Measurements from ENCODE around the gene SERPINB12. TPM values are rescaled to one million over a fixed set of nuclear protein-coding genes. Genes with fewer than 3 reads are reported as not detected.

Gene SERPINB12
- total RNA-seq, 2 experiments from 2014 or later = not detected

DNA sequence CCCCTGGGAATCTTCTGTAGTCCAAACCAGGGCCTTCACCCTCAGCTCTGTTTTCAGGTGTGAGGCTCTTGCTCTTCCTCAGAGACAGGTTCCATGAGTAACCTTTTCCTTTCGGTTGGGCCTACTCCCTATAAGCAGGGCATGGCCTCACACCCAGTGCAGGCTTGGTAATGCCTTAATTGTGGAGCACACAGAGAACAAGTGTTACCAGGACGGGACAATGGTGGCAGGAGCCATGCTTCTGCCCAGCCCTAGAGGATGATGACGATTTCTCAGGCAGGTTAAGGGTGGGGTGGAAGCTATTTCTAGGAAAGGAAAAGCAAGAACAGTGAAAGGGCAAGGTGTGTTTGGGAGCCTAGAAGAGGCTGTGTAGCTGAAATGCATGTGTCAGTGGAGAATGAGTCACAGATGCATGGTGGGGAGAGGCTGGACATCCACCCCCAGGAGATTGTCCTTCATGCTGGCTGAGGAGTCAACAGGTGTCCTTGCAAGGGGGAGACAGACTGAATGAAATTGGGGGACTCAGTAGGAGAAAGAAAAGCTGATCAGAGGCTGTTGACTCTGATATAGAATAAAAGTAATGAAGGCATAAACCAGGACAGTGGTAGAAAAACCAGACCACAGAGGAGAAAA is 22.0 kb upstream of the SERPINB12 start:
- intact Hi-C loops (cut with micrococcal nuclease) = no loop called here
- Mint-ChIP-seq H3K27me3 (ENCODE audit: low read depth) (peaks cover 6% of the 10 kb centered on the region), H3K4me3 (no peak overlapping the region), H3K27ac (no peak overlapping the region), H3K9me3 (no peaks in the 10 kb centered on the region), H3K4me1 (ENCODE audit: low read depth) (no peaks in the 10 kb centered on the region), H3K36me3 (ENCODE audit: low read depth) (no peaks in the 10 kb centered on the region)
- no peak for DNase-seq
- CTCF ChIA-PET = interaction anchor here (0.6 to 7.4 kb wide), 5 partner anchors 9 to 416 kb away, joined by 3 to 78 read pairs (median 16); no protein-coding TSS in a partner anchor

DNA sequence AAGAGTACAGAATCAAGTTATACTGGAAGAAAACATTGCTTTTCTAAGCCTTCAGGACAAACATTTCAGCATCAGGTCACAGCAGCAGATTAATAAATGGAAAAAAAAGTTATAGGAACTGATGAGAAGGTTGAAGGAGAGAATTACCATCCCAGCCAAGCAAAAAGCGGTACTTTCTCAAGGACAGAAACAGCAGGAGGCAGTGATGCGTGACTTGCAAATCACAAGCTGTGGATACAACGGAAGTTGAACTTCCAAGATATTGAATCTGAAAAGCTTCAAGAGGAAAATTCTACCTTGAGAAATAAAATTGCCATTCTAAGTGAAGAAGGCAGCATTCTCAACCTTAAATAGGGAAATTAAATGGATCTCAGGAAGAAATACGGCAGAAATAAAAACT is 18.5 kb upstream of the SERPINB12 start:
- intact Hi-C loops (cut with micrococcal nuclease) = no loop called here

DNA sequence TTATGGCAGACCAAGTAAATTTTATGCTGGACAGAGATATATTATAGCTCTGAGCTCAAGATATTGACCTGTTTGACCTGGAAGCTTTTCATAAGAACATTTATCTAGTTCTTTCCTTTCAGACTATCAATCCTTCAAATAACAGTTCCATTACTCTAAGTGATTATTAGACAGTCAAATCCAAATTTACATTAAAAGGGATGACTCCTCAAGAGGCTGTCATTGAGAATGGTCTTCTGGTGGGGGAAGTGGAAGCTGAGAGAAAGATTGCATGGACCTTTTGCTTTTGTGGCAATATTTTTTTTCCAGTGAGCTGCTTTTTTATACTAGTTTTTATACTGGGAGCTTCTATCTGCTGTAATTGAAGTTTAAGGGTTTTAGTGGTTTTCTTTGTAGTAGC is 14.9 kb upstream of the SERPINB12 start:
- CTCF ChIA-PET = interaction anchor here (0.7 to 3.5 kb wide), 3 partner anchors 9 to 50 kb away, joined by 3 to 18 read pairs (median 3); no protein-coding TSS in a partner anchor
- DNase-seq = no peak
- Mint-ChIP-seq H3K27ac (no peak overlapping the region), H3K4me1 (ENCODE audit: low read depth) (no peaks in the 10 kb centered on the region), H3K4me3 (no peak overlapping the region), H3K9me3 (no peaks in the 10 kb centered on the region), H3K36me3 (ENCODE audit: low read depth) (no peaks in the 10 kb centered on the region), H3K27me3 (ENCODE audit: low read depth) (peaks cover 6% of the 10 kb centered on the region)
- intact Hi-C loops (cut with micrococcal nuclease) = no loop called here

More for the DNA sequence above, 18.5 kb upstream of the SERPINB12 start:
- Mint-ChIP-seq H3K4me3 (no peak overlapping the region), H3K27ac (no peak overlapping the region), H3K9me3 (no peaks in the 10 kb centered on the region), H3K36me3 (ENCODE audit: low read depth) (no peaks in the 10 kb centered on the region), H3K4me1 (ENCODE audit: low read depth) (no peaks in the 10 kb centered on the region), H3K27me3 (ENCODE audit: low read depth) (peaks cover 10% of the 10 kb centered on the region)
- no peak for DNase-seq
- CTCF ChIA-PET = no interaction called here

- no peaks in the 10 kb centered on the region for H3K9me3 Mint-ChIP-seq
- no peaks in the 10 kb centered on the region for H3K36me3 Mint-ChIP-seq (ENCODE audit: low read depth)
- DNase-seq = no peak
- H3K4me1 Mint-ChIP-seq (ENCODE audit: low read depth) = no peaks in the 10 kb centered on the region
- no peak overlapping the region for H3K27ac Mint-ChIP-seq
- H3K27me3 Mint-ChIP-seq (ENCODE audit: low read depth) = peaks cover 6% of the 10 kb centered on the region
- no peak overlapping the region for H3K4me3 Mint-ChIP-seq
- CTCF ChIA-PET = interaction anchor here (3.5 kb wide), 1 partner anchor 11 kb away, joined by 18 read pairs; no protein-coding TSS in a partner anchor
- intact Hi-C loops (cut with micrococcal nuclease) = no loop called here
Observed at GRCh38 chr18:63528863-63529492, 13.2 kb upstream of the SERPINB12 start.

GRCh38 chr18:63532471-63532870 is 9.7 kb upstream of the SERPINB12 start:
- Mint-ChIP-seq H3K27me3 (ENCODE audit: low read depth) (peaks cover 2% of the 10 kb centered on the region), H3K27ac (no peak overlapping the region), H3K9me3 (no peaks in the 10 kb centered on the region), H3K4me3 (no peak overlapping the region), H3K36me3 (ENCODE audit: low read depth) (no peaks in the 10 kb centered on the region), H3K4me1 (ENCODE audit: low read depth) (no peaks in the 10 kb centered on the region)
- intact Hi-C loops (cut with micrococcal nuclease) = no loop called here
- no peak for DNase-seq
- CTCF ChIA-PET = no interaction called here

GRCh38 chr18:63534615-63535014 is 7.6 kb upstream of the SERPINB12 start:
- intact Hi-C loops (cut with micrococcal nuclease) = no loop called here
- DNase-seq = no peak
- no peak overlapping the region for H3K4me3 Mint-ChIP-seq

DNA sequence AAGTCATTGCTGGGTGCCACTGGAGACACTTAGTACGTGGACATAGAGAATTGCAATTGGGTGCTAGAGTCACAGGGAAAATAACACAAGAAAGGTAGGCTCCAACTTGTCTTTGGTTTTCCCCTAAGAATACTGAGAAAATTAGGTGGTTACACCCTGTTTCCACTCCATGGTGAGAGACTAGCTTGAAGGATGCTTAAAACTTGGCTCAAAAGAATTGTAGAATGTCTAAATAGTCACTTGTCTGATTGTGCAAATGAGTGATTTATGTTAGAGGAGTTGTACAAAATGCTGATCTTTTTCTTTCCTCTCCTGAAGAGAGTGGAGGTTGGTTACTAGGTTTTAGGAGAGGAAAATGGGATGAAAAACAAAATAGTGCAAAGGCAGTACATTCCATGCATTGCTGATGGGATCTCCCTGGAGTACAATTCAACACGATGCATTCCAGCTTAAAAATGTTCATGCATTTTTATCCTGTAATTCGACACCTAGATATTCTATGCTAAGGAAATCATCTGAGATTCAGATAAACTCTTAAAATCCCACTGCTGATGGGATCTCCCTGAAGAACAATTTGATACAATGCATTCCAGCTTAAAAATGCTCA is 2.2 kb upstream of the SERPINB12 start:
- H3K9me3 Mint-ChIP-seq = no peaks in the 10 kb centered on the region
- intact Hi-C loops (cut with micrococcal nuclease) = no loop called here
- no peaks in the 10 kb centered on the region for H3K4me1 Mint-ChIP-seq (ENCODE audit: low read depth)
- no peaks in the 10 kb centered on the region for H3K36me3 Mint-ChIP-seq (ENCODE audit: low read depth)
- CTCF ChIA-PET = no interaction called here
- no peak overlapping the region for H3K27ac Mint-ChIP-seq
- H3K27me3 Mint-ChIP-seq (ENCODE audit: low read depth) = peaks cover 9% of the 10 kb centered on the region
- no peak overlapping the region for H3K4me3 Mint-ChIP-seq
- no peak for DNase-seq

More at GRCh38 chr18:63534615-63535014, 7.6 kb upstream of the SERPINB12 start:
- H3K27me3 Mint-ChIP-seq (ENCODE audit: low read depth) = peaks cover 1% of the 10 kb centered on the region
- no peak overlapping the region for H3K27ac Mint-ChIP-seq
- no peaks in the 10 kb centered on the region for H3K4me1 Mint-ChIP-seq (ENCODE audit: low read depth)
- no peaks in the 10 kb centered on the region for H3K9me3 Mint-ChIP-seq
- no peaks in the 10 kb centered on the region for H3K36me3 Mint-ChIP-seq (ENCODE audit: low read depth)
- CTCF ChIA-PET = no interaction called here

DNA sequence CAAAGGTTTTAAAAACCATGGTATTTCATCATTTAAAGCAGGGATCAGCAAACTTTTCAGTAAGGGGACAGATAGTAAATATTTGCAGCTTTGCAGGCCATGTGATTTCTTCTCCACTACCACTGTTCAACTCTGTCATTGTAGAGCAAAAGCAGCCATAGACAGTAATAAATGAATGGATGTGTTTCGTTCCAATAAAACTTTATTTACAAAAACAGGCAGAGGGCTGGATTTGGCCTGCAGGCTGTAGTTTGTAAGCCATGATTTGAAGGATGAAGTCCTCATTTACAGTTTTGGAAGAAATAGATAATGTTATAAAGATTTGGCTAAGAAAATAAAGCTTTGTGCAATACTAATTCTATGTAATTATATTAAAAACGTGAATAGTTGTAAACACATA is 1.8 kb downstream of the SERPINB12 start:
- H3K36me3 Mint-ChIP-seq (ENCODE audit: low read depth) = no peaks in the 10 kb centered on the region
- H3K27me3 Mint-ChIP-seq (ENCODE audit: low read depth) = peaks cover 12% of the 10 kb centered on the region
- DNase-seq = no peak
- intact Hi-C loops (cut with micrococcal nuclease) = no loop called here
- CTCF ChIA-PET = interaction anchor here (1.6 kb wide), 1 partner anchor 26 kb away, joined by 6 read pairs; no protein-coding TSS in a partner anchor
- H3K4me3 Mint-ChIP-seq = no peak overlapping the region
- H3K9me3 Mint-ChIP-seq = no peaks in the 10 kb centered on the region
- H3K4me1 Mint-ChIP-seq (ENCODE audit: low read depth) = no peaks in the 10 kb centered on the region
- no peak overlapping the region for H3K27ac Mint-ChIP-seq

DNA sequence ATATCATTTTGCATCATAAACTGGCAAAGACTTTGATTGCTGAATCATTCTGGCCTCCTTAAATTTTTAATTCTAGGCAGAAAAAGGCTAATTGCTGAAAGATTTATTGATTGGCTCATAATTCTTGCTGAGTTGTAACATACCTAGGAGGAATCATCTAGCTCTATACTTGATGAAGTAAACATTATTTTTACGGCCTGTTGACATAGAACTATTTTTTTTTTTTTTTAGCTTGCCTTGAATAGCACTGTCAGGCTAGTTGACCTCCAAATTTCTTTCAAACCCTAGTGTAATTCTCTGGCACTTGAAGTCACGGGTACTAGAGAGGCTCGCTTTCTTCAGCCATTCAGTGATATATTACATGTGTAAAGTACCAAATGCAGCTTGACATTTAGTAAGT is 2.8 kb downstream of the SERPINB12 start:
- CTCF ChIA-PET = interaction anchor here (1.6 kb wide), 1 partner anchor 27 kb away, joined by 6 read pairs; no protein-coding TSS in a partner anchor
- intact Hi-C loops (cut with micrococcal nuclease) = no loop called here
- H3K27ac Mint-ChIP-seq = no peak overlapping the region
- DNase-seq = no peak
- no peaks in the 10 kb centered on the region for H3K4me1 Mint-ChIP-seq (ENCODE audit: low read depth)
- peaks cover 6% of the 10 kb centered on the region for H3K27me3 Mint-ChIP-seq (ENCODE audit: low read depth)
- H3K36me3 Mint-ChIP-seq (ENCODE audit: low read depth) = no peaks in the 10 kb centered on the region
- no peak overlapping the region for H3K4me3 Mint-ChIP-seq
- no peaks in the 10 kb centered on the region for H3K9me3 Mint-ChIP-seq

- H3K4me1 Mint-ChIP-seq (ENCODE audit: low read depth) = no peaks in the 10 kb centered on the region
- no peak overlapping the region for H3K4me3 Mint-ChIP-seq
- no peak for DNase-seq
- intact Hi-C loops (cut with micrococcal nuclease) = no loop called here
- CTCF ChIA-PET = interaction anchor here (1.2 to 1.5 kb wide), 3 partner anchors 28 to 445 kb away, joined by 3 to 9 read pairs (median 4); no protein-coding TSS in a partner anchor
- no peaks in the 10 kb centered on the region for H3K9me3 Mint-ChIP-seq
- H3K27me3 Mint-ChIP-seq (ENCODE audit: low read depth) = peaks cover 10% of the 10 kb centered on the region
- no peaks in the 10 kb centered on the region for H3K36me3 Mint-ChIP-seq (ENCODE audit: low read depth)
- no peak overlapping the region for H3K27ac Mint-ChIP-seq
Observed at GRCh38 chr18:63550068-63550467, 7.9 kb downstream of the SERPINB12 start.

DNA sequence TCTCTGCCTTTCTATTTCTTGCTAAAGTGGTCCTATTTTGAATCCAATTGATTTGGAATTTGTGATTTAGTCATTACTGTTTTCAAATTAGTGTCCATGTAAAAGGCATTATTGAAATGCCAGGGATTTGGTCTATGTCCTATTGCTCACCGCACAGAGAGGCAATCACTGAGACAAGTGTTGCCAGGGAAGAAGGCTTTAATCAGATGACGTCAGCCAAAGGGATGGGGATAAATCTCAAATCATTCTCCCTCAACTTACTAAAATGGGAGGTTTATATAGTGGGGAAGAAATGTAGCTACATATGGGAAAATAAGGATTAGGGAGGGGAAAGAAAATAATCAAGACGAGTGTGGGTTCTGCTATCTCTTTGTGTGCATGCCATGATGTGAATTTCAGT is 9.6 kb downstream of the SERPINB12 start:
- Mint-ChIP-seq H3K36me3 (ENCODE audit: low read depth) (no peaks in the 10 kb centered on the region), H3K9me3 (no peaks in the 10 kb centered on the region), H3K4me1 (ENCODE audit: low read depth) (no peaks in the 10 kb centered on the region), H3K27me3 (ENCODE audit: low read depth) (peaks cover 8% of the 10 kb centered on the region), H3K4me3 (no peak overlapping the region), H3K27ac (no peak overlapping the region)
- no peak for DNase-seq
- intact Hi-C loops (cut with micrococcal nuclease) = no loop called here
- CTCF ChIA-PET = no interaction called here

- intact Hi-C loops (cut with micrococcal nuclease) = no loop called here
- Mint-ChIP-seq H3K4me1 (ENCODE audit: low read depth) (no peaks in the 10 kb centered on the region), H3K9me3 (no peaks in the 10 kb centered on the region), H3K27ac (no peak overlapping the region), H3K4me3 (no peak overlapping the region), H3K36me3 (ENCODE audit: low read depth) (no peaks in the 10 kb centered on the region), H3K27me3 (ENCODE audit: low read depth) (peaks cover 8% of the 10 kb centered on the region)
- CTCF ChIA-PET = no interaction called here
- DNase-seq = no peak
Observed at GRCh38 chr18:63552581-63552980, 10.4 kb downstream of the SERPINB12 start.

All from activated naive CD4-positive, alpha-beta T cell treated with anti-CD3 and anti-CD28 coated beads for 36 hours (primary cell).